HG02981 (cell line): ENCODE results near the gene CTNNBL1.

Experiments used
- ATAC-seq: cut with Tn5 transposase; IDR thresholded peaks from one replicate; pipeline ENCODE4 v1.9.1; 2021; ENCODE audit warnings: mild to moderate bottlenecking, moderate library complexity; ENCODE audit not compliant: unreplicated experiment

The CTNNBL1 gene

DNA sequence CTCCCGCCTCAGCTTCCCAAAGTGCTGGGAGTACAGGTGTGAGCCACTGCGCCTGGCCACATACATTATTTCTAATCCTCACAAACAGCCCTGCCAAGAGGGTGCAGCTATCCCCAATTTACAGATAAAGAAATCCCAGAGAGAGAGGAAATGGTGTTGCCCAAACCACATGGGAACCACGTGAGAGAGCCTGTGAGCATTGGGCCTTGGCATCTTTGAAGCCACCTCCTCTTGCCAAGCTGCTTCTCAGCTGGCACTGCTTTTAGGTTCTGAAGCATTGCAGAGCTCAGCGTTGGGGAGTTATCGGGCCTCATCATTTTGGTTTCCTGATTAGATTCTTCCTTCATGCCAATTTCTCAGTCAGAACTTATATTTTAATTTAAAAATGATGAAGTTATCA is 80.3 kb downstream of the CTNNBL1 start:
- no peak for ATAC-seq

DNA sequence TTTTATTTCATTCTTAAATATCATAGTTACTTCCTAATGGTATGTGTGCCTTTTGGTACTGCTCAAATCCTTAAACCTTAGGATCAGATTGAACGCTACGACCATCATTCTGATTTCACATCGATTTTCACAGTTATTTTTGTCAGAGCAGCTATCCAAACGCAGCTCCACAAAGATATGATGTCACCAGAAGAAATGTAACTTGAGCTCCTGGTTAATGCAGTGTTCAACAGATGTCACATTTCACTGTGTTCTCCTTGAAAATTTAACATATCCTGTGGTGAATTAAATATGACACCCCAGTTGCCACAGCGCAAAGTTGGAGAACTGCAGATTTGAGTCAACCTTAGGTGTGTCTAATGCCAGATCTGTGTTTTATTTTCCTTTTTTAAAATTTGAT is 81.4 kb downstream of the CTNNBL1 start:
- ATAC-seq, result no peak

DNA sequence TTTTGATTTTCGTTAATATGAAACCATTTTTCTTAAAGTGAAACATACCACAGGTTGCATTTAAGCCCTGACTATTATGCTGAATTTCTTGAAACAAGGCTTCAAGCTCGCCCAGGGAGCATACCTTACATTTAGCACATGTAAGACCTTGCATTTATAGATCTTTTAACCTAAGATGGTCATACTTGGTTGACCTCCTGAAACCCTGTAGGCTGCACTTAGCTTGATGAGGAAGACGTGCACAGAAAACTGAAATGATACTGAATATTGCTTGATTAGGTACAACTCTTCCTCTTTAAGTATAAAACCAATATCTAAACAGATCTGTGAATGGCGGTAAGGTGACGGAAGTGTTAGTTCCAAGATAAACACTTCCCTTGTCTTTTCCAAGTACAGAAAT is 82.2 kb downstream of the CTNNBL1 start:
- ATAC-seq, result no peak

DNA sequence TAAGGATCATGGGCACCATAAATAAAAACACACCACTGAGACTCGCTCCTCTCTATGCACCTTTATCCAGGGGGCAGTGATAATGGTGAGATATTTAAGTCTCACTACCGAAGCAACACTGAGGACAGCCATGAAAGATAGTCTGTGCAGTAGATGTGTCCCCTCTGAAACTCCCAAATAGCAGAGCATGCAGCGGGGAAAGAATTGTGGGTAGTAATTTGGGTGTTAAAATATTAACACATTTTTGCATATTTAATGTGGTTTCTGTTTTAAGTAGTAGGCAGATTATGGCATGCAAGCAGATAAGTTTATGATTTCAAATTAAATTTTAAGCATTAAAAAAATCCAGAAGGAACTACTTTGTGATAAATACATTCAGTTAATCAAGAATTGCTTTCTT is 82.7 kb downstream of the CTNNBL1 start:
- no peak for ATAC-seq

DNA sequence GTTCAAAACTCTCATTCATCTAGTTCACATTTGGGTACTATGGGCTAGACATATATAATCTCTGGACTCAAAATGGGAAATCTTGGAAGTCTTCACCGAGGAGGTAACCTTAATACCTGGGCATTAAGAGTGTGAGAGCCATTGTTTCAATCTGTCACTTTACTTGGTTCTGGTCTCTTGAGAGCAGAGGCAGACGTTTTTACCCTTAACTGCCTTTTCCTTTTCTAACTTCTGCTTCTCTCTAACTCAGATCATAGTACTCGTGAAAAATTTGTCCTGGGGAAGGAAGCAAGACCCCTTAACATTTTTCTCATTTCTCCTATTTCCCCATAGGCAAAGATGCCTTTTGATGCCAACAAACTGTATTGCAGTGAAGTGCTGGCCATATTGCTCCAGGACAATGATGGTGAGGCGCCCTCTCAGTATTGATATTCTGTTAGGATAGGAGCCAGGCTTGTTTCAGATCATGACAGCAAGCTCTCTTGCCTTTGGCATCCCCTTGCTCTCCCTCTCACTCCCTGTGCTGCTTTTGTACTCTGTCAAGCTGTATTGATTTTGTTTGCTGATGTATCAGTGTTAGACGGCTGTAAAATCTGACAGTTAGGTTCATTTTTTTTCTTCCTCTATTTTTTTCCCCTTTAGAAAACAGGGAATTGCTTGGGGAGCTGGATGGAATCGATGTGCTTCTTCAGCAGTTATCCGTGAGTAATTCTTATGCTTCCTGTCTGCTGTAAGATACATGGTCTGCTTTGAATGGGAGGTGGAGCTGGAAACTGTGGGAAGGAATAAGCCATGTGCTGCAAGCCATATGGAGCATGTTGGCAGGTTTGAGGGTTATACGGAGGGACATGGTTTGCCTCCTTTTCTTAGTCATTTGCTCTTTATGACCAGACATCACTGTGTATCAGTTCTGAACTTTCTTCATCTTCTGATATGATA is 83.5 kb downstream of the CTNNBL1 start:
- no peak for ATAC-seq

DNA sequence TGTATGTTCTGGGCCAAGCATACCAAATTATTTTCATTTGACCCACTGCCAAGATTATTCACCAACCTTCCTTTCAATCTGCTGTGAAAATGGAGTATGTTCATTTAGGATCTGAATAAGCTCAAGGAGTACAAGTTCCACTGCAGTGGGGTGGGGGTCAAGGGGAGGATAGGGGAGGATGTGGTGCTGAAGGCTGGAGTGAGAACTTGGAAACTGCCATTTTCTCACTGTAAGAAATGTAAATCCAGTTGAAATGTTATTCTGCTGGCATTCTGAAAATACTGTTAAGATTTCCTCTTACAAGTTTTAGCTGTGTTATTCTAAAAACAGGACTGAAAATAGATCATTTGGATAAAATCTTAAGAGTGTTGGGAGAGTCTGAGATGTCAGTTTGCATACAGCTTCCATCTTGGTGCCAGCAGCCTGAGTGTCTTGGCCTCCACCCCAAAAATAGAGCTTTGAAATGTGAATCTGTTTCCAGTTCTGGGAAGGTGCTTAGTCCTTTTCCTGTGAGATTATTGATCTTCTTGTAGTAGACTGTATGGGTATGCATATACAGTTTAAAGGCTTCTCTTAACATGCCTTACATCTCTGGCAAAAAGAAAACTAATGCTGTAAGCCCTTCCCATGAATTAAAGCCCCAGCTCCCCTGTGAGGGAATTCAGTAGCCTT is 84.3 kb downstream of the CTNNBL1 start:
- ATAC-seq, result no peak

DNA sequence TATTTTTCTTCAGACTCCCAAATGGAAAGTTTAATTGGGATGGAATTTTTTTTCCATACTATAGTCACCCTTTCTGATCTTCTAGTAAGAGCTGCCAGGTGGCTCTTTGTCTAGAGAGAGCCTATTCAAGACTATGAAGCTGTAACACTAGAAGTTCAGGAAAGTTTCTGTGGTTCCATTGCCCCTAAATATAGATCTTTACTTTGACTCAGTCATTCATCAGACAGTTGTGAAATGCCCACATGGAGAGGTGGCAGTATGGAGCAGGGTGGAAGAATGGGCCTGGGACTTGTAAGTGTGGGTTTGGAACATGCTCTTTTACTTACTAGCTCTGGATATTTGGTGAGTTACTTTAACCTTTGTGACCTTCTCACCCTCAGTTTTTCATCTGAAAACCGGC is 87.8 kb downstream of the CTNNBL1 start:
- ATAC-seq, result no peak

DNA sequence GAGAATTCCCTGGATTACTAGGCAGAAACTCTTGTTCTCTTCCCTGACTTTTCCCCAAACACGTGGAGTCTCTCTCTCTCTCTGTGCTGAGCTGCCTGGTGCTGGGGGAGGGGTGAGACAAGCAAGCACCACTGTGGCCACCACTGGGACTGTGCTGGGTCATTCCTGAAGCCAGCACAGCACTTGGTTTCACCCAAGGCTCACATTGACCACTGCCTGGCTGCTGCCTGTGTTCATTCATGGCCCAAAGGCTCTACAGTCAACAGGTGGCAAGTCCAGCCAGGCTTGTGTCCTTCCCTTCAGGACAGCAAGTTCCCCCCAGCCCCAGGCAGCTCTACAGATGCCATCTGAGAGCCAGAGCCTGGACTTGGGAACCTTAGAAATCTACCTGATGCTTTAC is 92.2 kb downstream of the CTNNBL1 start:
- ATAC-seq, result no peak

DNA sequence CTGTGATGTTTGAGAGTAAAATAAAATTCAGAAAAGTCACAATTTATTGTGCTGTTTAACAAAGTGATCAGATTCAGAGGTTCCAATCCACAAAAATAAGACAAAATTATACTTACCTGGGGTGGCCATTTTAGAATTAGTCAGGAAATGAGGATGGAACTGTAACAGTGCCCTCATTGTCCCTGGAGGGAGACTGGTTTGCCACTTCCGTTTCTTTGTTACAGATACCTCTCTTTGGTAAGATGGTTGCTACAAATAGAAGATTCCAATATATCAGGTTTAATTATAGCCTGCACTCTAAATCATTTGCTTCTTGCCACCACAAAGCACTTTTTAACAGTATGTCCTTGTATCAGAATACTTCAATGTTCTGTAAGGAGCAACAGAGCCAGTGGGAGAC is 95.6 kb downstream of the CTNNBL1 start:
- no peak for ATAC-seq

DNA sequence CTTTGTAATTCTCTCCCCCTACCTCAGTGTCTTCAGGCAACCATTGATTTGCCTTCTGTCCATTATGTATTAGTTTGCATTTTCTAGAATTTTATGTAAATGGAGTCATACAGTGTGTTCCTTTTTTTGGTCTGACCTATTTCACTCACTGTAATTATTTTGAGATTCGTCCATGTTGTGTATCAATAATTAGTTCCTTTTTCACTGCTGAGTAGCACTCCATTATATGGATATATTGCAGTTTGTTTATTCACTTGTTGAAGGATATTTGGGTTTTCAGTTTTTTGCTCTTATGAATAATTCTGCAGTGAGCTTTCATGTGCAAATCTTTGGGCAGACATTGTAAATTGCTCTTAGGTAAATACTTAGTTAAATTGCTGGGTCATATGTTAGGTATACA is 97.1 kb downstream of the CTNNBL1 start:
- ATAC-seq, result no peak

DNA sequence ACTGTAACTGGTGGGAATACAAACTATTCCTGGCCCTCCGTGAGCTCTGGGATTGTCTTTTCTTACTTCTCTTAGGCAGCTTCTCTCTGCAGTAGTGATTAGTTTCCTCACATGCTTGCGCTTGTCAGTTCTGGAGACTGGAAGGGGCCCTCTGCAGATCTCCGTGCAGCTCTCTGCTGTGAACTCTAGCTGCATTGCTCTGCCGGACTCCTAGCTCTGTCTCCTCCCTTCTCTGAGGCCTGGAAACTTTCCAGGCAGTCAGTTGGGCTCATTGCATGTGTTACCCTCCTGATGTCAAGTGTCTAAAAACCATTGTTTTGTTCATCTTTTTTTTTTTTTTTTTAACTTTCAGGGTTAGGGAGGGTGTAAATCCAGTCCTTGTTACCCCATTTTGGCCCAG is 102.3 kb downstream of the CTNNBL1 start:
- no peak for ATAC-seq

DNA sequence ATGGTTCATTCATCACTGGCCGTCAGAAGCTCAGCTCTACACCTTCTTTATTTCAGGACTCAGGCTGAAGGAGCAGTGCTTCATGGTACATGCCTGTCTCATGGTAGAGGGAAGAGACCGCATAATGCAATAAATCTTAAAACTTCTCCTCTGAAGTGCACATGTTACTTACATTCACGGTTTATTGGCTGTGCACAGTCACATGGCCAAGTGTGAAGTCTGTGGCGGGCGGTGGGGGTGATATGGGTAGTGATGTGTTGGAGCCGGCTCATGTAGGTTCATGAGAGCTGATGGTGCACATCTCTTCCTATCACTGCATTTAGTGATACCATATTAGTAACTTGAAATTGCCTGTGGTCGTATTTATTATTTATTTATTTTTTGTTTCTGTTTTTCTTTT is 102.9 kb downstream of the CTNNBL1 start:
- ATAC-seq, result no peak

DNA sequence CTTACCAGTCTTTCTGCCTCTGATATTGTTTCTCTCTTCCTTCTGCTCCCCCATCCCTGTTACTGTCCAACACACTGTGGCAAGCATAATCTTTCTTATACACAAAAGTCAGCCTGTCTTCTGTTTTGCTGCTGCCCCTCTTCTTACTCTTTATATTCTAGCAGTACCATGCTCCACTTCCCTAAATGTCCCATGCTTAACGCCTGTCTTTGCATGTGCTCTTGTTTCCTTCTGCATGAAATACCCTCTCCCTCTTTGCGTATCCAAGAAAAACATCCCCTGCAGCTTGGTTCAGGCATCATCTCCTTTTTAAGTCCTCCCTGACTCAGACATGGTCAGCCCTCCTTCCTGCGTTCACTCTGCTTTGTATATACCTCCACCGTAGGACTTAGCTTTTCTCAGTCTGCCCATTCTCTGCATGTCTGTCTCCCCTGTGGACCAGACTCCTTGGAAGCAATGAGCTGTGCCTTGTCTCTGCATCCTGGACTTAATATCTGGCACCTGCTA is 103.9 kb downstream of the CTNNBL1 start:
- no peak for ATAC-seq

DNA sequence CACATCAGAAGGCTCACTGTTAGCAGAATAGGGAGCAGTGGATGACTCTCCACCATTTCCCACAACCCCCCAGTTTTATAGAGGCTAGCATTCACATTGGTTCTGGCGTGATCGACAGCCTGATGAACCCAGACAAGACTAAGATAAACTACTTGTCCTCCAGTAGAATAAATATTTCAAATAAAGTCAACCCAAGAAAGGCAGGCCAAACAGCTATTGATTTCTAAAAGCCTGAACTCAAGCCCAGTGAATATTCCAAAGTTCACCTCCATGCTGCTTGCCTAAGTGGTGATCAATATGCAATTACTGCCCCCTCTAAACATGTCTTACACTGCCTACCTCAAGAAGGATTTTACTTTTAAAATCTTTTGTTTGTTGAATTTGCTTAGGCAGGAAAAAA is 104.5 kb downstream of the CTNNBL1 start:
- ATAC-seq, result no peak

DNA sequence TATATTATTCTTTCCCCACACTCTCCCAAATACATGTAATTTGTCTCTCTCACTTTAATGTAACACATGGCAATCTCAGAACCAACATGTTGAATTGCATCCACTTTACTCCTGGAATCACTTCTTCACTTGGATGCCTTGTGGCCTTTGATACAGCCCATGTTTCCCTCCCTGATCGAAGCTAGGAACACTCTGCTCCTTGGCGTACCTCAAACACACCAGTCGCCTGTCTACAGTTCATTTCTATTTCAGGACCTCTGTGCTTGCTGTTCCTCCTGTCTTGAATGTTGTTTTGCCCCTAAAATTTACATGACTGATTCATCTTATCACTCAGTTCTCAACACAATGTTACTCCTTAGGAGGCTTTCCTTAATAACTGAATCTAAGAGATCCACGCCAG is 106.8 kb downstream of the CTNNBL1 start:
- ATAC-seq, result no peak

DNA sequence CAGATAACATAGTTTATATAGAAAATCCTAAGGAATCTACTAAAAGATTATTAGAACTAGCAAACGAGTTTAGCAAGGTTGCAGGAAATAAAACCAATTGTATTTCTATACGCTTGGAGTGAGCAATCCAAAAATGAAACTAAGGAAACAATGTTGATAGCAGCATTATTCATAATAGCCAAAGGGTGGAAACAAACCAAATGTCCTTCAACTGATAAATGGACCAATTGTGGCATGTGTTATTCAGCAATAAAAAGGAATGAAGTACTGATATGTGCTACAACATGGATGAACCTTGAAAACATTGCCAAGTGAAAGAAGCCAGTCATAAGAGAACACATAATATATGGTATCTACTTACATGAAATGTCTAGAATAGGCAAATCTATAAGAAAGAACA is 108.1 kb downstream of the CTNNBL1 start:
- no peak for ATAC-seq

DNA sequence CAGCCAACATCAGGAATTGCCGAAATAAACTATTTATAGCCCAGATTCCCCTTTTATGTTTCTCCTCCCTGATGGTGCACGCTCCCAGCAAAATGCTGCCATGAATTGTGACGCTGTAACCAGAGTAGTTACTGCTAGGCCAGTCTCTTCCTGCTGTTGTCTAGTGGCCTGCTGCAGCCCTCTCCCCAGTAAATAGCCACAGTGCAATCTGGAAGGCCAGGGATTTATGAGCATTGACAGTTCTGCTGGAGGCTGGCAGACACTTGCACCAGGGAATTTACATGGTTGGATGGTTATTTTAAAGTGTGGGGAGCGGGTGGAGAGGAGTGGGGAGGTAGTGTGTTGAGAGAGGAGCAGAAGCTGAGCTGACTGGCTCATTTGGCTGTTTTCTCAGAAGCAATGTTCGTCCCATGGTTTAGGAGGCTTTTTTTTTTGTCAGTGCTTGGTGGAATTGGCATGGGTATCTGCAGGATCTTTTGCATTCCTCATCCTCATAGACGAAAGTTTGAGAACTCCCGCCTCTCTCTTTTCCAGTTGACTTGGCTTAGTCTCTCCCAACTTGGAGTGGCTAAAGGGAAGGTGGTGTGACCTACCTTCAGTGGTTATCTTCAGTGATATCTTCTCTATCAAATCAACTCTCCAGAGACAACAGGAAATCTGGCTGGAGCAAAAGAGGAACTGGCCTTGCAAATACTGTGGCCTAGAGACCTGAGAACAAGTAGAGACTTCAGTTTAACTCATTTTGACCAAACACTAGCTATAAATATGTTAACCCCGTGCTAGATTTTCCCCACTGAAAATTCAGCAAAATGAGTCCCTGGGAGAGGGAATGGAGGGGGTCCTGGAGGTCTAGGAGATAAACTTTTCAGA is 109.8 kb downstream of the CTNNBL1 start:
- peak; percentile 57 for ATAC-seq

DNA sequence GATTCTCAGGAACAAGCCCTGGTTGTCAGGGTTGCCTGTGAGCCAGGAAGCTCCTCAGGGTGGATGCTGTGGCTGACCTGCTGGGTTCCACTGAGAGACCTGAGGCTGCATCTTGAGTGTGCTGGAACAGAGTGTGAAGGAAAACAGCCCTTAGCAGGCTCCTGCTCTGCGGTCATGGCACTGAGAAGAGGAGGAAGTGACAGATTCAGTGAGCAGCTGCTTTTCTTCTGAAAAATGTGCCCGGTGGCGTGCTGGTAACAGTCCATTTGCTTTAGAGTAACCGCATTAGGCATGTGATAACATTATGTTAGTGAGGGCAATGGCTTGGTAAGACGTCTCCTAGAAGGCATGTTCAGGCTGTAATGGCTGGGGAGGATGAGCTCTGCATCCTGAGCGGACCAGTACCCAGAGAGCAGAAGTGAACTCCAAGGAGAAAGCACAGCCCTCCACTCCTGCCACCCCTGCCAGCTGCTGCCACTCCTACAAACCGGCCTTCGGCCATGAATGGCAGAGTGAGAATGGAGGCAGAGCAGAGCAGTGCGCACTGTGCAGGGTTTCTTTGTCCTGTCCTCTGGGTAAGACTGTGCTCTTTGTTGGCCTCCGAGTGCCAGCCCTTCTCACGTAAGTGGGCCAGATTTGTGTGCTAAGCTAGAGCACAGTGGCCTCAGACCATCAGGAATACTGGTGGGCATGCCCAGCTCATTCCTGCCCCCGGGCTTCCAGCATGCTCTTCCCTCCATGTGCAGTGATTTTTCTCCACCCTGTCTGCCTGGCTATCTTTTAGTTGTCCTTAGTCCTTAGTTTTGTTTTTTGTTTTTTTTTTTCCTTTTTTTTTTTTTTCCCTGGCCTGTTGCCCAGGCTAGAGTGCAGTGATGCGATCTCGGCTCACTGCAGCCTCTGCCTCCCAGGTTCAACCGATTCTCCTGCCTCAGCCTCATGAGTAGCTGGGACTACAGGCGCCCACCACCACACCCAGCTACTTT is 111.0 kb downstream of the CTNNBL1 start:
- peak; percentile 69 for ATAC-seq

DNA sequence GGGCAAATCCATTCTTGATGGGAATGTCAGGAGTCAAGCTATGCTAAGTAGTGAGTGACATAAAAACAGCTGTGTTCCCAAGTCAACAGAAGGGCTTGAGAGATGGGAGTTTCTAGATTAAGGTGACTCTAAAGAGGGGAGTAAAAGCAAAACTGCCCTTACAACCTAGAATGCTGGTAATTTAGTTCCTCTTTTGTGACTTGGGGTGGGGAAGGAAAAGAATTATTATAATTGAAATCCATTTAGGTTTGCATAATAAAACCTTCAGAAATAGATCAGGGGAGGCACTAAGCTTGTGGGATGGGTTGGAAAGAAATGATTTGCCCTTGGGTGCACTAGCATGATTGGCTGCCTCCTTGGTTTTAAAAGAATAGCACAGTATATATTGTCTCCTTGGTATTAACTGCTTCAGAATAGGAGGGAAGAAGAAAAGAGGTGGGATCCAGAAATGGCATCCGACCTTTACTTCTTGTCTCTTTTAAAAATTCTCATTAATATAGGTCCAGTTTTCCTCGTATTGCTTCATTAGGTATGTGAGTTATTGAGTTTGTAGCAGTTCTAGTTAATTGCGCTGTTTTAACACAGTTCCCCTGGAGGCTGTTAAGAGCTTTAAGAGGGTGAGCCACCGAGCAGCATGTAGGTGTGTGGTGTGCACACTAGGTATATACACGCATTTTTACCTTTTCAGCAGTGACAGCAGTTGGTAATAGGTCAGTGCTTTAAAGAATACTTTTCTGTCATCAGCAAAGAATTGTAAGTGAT is 113.8 kb downstream of the CTNNBL1 start:
- no peak for ATAC-seq
